Caco-2 (cell line): ENCODE data around the gene SETD1A. TPM values are rescaled to one million over a fixed set of nuclear protein-coding genes. Genes with fewer than 3 reads are reported as not detected.
A peak's percentile ranks its signal among the peaks of the same experiment; 100 is the strongest.

Source experiments
- BruUV-seq: library from RNA; stranded (reverse); fragments of 400-500 nt; replicated peaks from 2 replicates; lab custom pipeline; 2021; lab: Mats Ljungman, UMichigan
- CTCF ChIA-PET: fragments of 300-600 bp; sonication (Branson Sonifier 250); formaldehyde crosslinking; loops from one replicate; lab custom pipeline; 2022; ENCODE audit warnings: antibody characterized with exemption; lab: Charles Lee
- POLR2A ChIA-PET: fragments of 300-600 bp; sonication (Branson Sonifier 250); formaldehyde crosslinking; loops from one replicate; lab custom pipeline; 2022; ENCODE audit warnings: antibody characterized with exemption; lab: Charles Lee
- DNase-seq, 2 experiments: peaks; one replicate each; pipeline versions ENCODE4 v3.0.0 to v3.0.0-alpha.2; 2020 to 2022
- H3K27me3 ChIP-seq: replicated peaks from 2 replicates; pipeline ENCODE4 v1.6.0; 2011; ENCODE audit warnings: low read length; ENCODE audit not compliant: control insufficient read depth, insufficient read depth
- H3K36me3 ChIP-seq: 2 replicates; pipeline ENCODE4 v1.5.1; 2011; ENCODE audit warnings: low read length; ENCODE audit not compliant: control insufficient read depth, insufficient read depth
- H3K4me1 ChIP-seq: fragments of 250-450 bp; sonication (Bioruptor Pico); 2 replicates; pipeline ENCODE4 v1.5.1; 2020; ENCODE audit warnings: mild to moderate bottlenecking
- H3K4me3 ChIP-seq: 2 replicates; pipeline ENCODE4 v1.5.1; 2011; ENCODE audit warnings: low read depth, mild to moderate bottlenecking, control low read depth, low read length
- H3K9me3 ChIP-seq: fragments of 250-450 bp; sonication (Bioruptor Pico); 2 replicates; pipeline ENCODE4 v1.5.1; 2020; ENCODE audit warnings: mild to moderate bottlenecking, moderate library complexity
- H3K27ac Mint-ChIP-seq: one replicate; pipeline ENCODE4 v1.8.0; 2022; ENCODE audit warnings: mixed read lengths; ENCODE audit not compliant: unreplicated experiment
- H3K27me3 Mint-ChIP-seq: one replicate; pipeline ENCODE4 v1.8.0; 2022; ENCODE audit warnings: mixed read lengths; ENCODE audit not compliant: insufficient read depth, unreplicated experiment
- H3K36me3 Mint-ChIP-seq: one replicate; pipeline ENCODE4 v1.8.0; 2022; ENCODE audit warnings: mild to moderate bottlenecking, mixed read lengths; ENCODE audit not compliant: insufficient read depth, unreplicated experiment
- H3K4me1 Mint-ChIP-seq: one replicate; pipeline ENCODE4 v1.8.0; 2022; ENCODE audit warnings: low read depth, mixed read lengths; ENCODE audit not compliant: unreplicated experiment
- H3K4me3 Mint-ChIP-seq: one replicate; pipeline ENCODE4 v1.8.0; 2022; ENCODE audit warnings: mild to moderate bottlenecking, moderate library complexity, mixed read lengths; ENCODE audit not compliant: unreplicated experiment
- H3K9me3 Mint-ChIP-seq: one replicate; pipeline ENCODE4 v1.8.0; 2022; ENCODE audit warnings: mixed read lengths; ENCODE audit not compliant: unreplicated experiment
- CTCF ChIP-seq, 2 experiments: fragments of 200-600 bp in 1 of 2; IDR thresholded peaks; 1 replicate in 1 of 2; 2 replicates in 1 of 2; pipeline versions ENCODE4 v1.5.1 to v1.8.0; 2011 to 2022; ENCODE audit warnings: antibody characterized with exemption in 1 of 2, control low read depth in 1 of 2, inconsistent platforms in 1 of 2, low read depth in 1 of 2, low read length in 1 of 2, mild to moderate bottlenecking in 1 of 2, moderate library complexity in 1 of 2; ENCODE audit not compliant: insufficient read depth in 1 of 2, severe bottlenecking in 1 of 2, unreplicated experiment in 1 of 2
- intact Hi-C: fragments of 100-400 bp; cut with micrococcal nuclease; formaldehyde crosslinking; loops from one replicate; pipeline ENCODE4 v1.10.0; 2022; ENCODE audit not compliant: unreplicated experiment
- total RNA-seq: library from RNA; stranded (reverse); gene quantifications from 2 replicates; pipeline ENCODE4 v1.2.3, GENCODE V29; 2022

Gene SETD1A
- total RNA-seq, 1 experiment from 2014 or later, result 21.5 TPM

GRCh38 chr16:30925632-30925987, 31.9 kb upstream of the SETD1A start:
- ChIA-PET POLR2A (no interaction called here), CTCF (no interaction called here)
- H3K4me1 ChIP-seq, result no peaks in the 10 kb centered on the region
- no peak for TF ChIP-seq CTCF (IDR thresholded peaks at IDR 0.05; ENCODE audit: insufficient read depth in 1 of 2, low read depth in 1 of 2, low read length in 1 of 2, severe bottlenecking in 1 of 2, unreplicated experiment in 1 of 2)
- peak overlapping the region; percentile 37 for H3K4me3 Mint-ChIP-seq
- H3K27me3 ChIP-seq, result no peaks in the 10 kb centered on the region
- H3K4me3 ChIP-seq, result no peak overlapping the region
- no peaks in the 10 kb centered on the region for H3K27me3 Mint-ChIP-seq
- no peaks in the 10 kb centered on the region for H3K4me1 Mint-ChIP-seq
- H3K36me3 Mint-ChIP-seq, result peaks cover 18% of the 10 kb centered on the region
- H3K36me3 ChIP-seq, result peaks cover 1% of the 10 kb centered on the region; the same call in 1 of the 2 replicates
- no TSS peak for BruUV-seq
- no peaks in the 10 kb centered on the region for H3K9me3 ChIP-seq
- no peak for DNase-seq
- H3K9me3 Mint-ChIP-seq, result no peaks in the 10 kb centered on the region
- H3K27ac Mint-ChIP-seq, result no peak overlapping the region
- intact Hi-C loops, result loop anchor here (10.0 kb wide), 1 partner anchor 271 kb away; the partner anchor contains the start of genes FBRS and PRR14

- H3K36me3 ChIP-seq, result peaks cover 1% of the 10 kb centered on the region; the same call in 1 of the 2 replicates
- Mint-ChIP-seq H3K4me3 (peak overlapping the region; percentile 37), H3K9me3 (no peaks in the 10 kb centered on the region), H3K36me3 (peaks cover 21% of the 10 kb centered on the region), H3K27me3 (no peaks in the 10 kb centered on the region), H3K27ac (no peak overlapping the region), H3K4me1 (no peaks in the 10 kb centered on the region)
- no peak overlapping the region for H3K4me3 ChIP-seq
- POLR2A ChIA-PET, result no interaction called here
- no peaks in the 10 kb centered on the region for H3K4me1 ChIP-seq
- CTCF ChIA-PET, result no interaction called here
- intact Hi-C loops, result loop anchor here (10.0 kb wide), 1 partner anchor 271 kb away; the partner anchor contains the start of genes FBRS and PRR14
- no peaks in the 10 kb centered on the region for H3K9me3 ChIP-seq
- BruUV-seq, result no TSS peak
- no peaks in the 10 kb centered on the region for H3K27me3 ChIP-seq
- DNase-seq, result no peak
- no peak for TF ChIP-seq CTCF (IDR thresholded peaks at IDR 0.05; ENCODE audit: insufficient read depth in 1 of 2, low read depth in 1 of 2, low read length in 1 of 2, severe bottlenecking in 1 of 2, unreplicated experiment in 1 of 2)
Observed at GRCh38 chr16:30925995-30926811, 31.4 kb upstream of the SETD1A start.

- POLR2A ChIA-PET, result interaction anchor here (0.5 kb wide), 1 partner anchor 16 kb away, joined by 3 read pairs; no protein-coding TSS in a partner anchor
- H3K27ac Mint-ChIP-seq, result no peak overlapping the region
- H3K27me3 Mint-ChIP-seq, result no peaks in the 10 kb centered on the region
- Histone ChIP-seq H3K4me1 (no peaks in the 10 kb centered on the region), H3K9me3 (no peaks in the 10 kb centered on the region), H3K36me3 (peaks cover 1% of the 10 kb centered on the region), H3K4me3 (no peak overlapping the region), H3K27me3 (no peaks in the 10 kb centered on the region)
- H3K9me3 Mint-ChIP-seq, result no peaks in the 10 kb centered on the region
- no peak for DNase-seq
- no TSS peak for BruUV-seq
- no peak overlapping the region for H3K4me3 Mint-ChIP-seq
- TF ChIP-seq CTCF (IDR thresholded peaks at IDR 0.05; ENCODE audit: insufficient read depth in 1 of 2, low read depth in 1 of 2, low read length in 1 of 2, severe bottlenecking in 1 of 2, unreplicated experiment in 1 of 2), result no peak
- intact Hi-C loops, result loop anchor here (10.0 kb wide), 1 partner anchor 272 kb away; the partner anchor contains the start of genes FBRS and PRR14
- peaks cover 22% of the 10 kb centered on the region for H3K36me3 Mint-ChIP-seq
- no peaks in the 10 kb centered on the region for H3K4me1 Mint-ChIP-seq
- CTCF ChIA-PET, result interaction anchor here (1.7 kb wide), 1 partner anchor 15 kb away, joined by 17 read pairs; no protein-coding TSS in a partner anchor
Observed at GRCh38 chr16:30926937-30927788, 30.4 kb upstream of the SETD1A start.
